Panc1 (cell line): ENCODE results near the gene TSPAN14. TPM values are rescaled to one million over a fixed set of nuclear protein-coding genes. Genes with fewer than 3 reads are reported as not detected.

ENCODE experiments used
- ATAC-seq: fragments of 200-7000 bp; cut with Tn5 transposase; 2 replicates; pipeline ENCODE4 v1.9.1; 2020; ENCODE audit warnings: mild to moderate bottlenecking, moderate library complexity
- BruUV-seq: library from RNA; stranded (reverse); fragments of 400-500 nt; replicated peaks from 2 replicates; lab custom pipeline; 2021; lab: Mats Ljungman, UMichigan
- CTCF ChIA-PET: fragments of 300-600 bp; sonication (Branson Sonifier 250); formaldehyde crosslinking; loops from one replicate; lab custom pipeline; 2022; ENCODE audit warnings: antibody characterized with exemption; lab: Charles Lee
- POLR2A ChIA-PET: fragments of 300-600 bp; sonication (Branson Sonifier 250); formaldehyde crosslinking; loops from one replicate; lab custom pipeline; 2022; ENCODE audit warnings: antibody characterized with exemption; lab: Charles Lee
- DNase-seq: peaks from one replicate; pipeline ENCODE4 v3.0.0-alpha.2; 2010; ENCODE audit warnings: low read depth, low spot score
- H3K27ac ChIP-seq: 2 replicates; pipeline ENCODE4 v1.5.1; 2011; ENCODE audit warnings: mild to moderate bottlenecking, low read length, inconsistent platforms
- H3K27me3 ChIP-seq: fragments of 200-500 bp; sonication (Bioruptor generic); 2 replicates; pipeline ENCODE4 v1.6.0; 2014; ENCODE audit warnings: low read length, inconsistent platforms; ENCODE audit not compliant: control insufficient read depth, insufficient read depth
- H3K36me3 ChIP-seq: fragments of 200-500 bp; sonication (Bioruptor generic); 2 replicates; pipeline ENCODE4 v1.5.1; 2014; ENCODE audit warnings: inconsistent platforms, mild to moderate bottlenecking, low read length, moderate library complexity; ENCODE audit not compliant: control insufficient read depth, insufficient read depth
- H3K4me1 ChIP-seq: 2 replicates; pipeline ENCODE4 v1.5.1; 2011; ENCODE audit warnings: inconsistent platforms, mild to moderate bottlenecking, low read length, moderate library complexity; ENCODE audit not compliant: control insufficient read depth, insufficient read depth
- H3K4me3 ChIP-seq, 2 experiments: 2 replicates each; pipeline ENCODE4 v1.5.1; 2011 to 2012; ENCODE audit warnings: low read depth in 2 of 2, low read length in 2 of 2, mild to moderate bottlenecking in 2 of 2, inconsistent platforms in 1 of 2, moderate library complexity in 1 of 2
- H3K9me3 ChIP-seq: fragments of 200-500 bp; sonication (Bioruptor generic); 2 replicates; pipeline ENCODE4 v1.5.1; 2014; ENCODE audit warnings: low read depth, mild to moderate bottlenecking, inconsistent platforms, low read length, moderate library complexity; ENCODE audit not compliant: control insufficient read depth, insufficient read depth
- CTCF ChIP-seq: fragments of 450-650 bp; IDR thresholded peaks from 2 replicates; pipeline ENCODE4 v1.5.1; 2017; ENCODE audit warnings: mild to moderate bottlenecking
- POLR2AphosphoS5 ChIP-seq: IDR thresholded peaks from 2 replicates; pipeline ENCODE4 v1.6.1; 2012; ENCODE audit warnings: mild to moderate bottlenecking, low read depth, low read length, moderate library complexity
- REST ChIP-seq, 2 experiments: IDR thresholded peaks; 2 replicates each; pipeline ENCODE4 v1.6.1; 2011 to 2012; ENCODE audit warnings: low read depth in 2 of 2, control low read depth in 1 of 2, low read length in 1 of 2, mild to moderate bottlenecking in 1 of 2, moderate library complexity in 1 of 2; ENCODE audit not compliant: insufficient read depth in 1 of 2
- SIN3A ChIP-seq: IDR thresholded peaks from 2 replicates; pipeline ENCODE4 v1.6.1; 2012; ENCODE audit warnings: low read depth, mild to moderate bottlenecking, low read length, moderate library complexity, borderline replicate concordance; ENCODE audit not compliant: insufficient read depth
- TCF7L2 ChIP-seq: IDR thresholded peaks from 2 replicates; pipeline ENCODE4 v1.6.1; 2011; ENCODE audit warnings: mild to moderate bottlenecking, low read depth, low read length, inconsistent platforms
- in situ Hi-C: cut with HindIII; loops from 2 replicates; pipeline ENCODE4 v1.10.0; 2016; ENCODE audit warnings: low sequenced_read_pairs, low pct_unique_long_range_greater_than_20kb
- intact Hi-C: fragments of 100-400 bp; cut with micrococcal nuclease; formaldehyde crosslinking; loops from one replicate; pipeline ENCODE4 v1.10.0; 2022; ENCODE audit not compliant: unreplicated experiment
- total RNA-seq: library from RNA; stranded (reverse); gene quantifications from one replicate; pipeline ENCODE4 v1.2.1, GENCODE V29; 2021; ENCODE audit not compliant: unreplicated experiment

Gene TSPAN14
- total RNA-seq, 1 experiment from 2014 or later: 39.0 TPM

- ChIA-PET POLR2A (interaction anchor here (0.5 to 0.6 kb wide), 2 partner anchors 37 to 53 kb away, joined by 3 to 11 read pairs; no protein-coding TSS in a partner anchor), CTCF (interaction anchor here (0.5 to 1.2 kb wide), 3 partner anchors 30 to 245 kb away, joined by 3 to 6 read pairs (median 3); no protein-coding TSS in a partner anchor)
- DNase-seq (no peak), ATAC-seq (no peak)
- H3K36me3 ChIP-seq: no peaks in the 10 kb centered on the region
- in situ Hi-C loops (no loop called here), intact Hi-C loops (no loop called here)
- no peaks in the 10 kb centered on the region for H3K27me3 ChIP-seq
- H3K9me3 ChIP-seq: peaks cover 3% of the 10 kb centered on the region; the same call in 1 of the 2 replicates
- BruUV-seq: no TSS peak
- TF ChIP-seq POLR2AphosphoS5 (no peak), REST (IDR thresholded peaks at IDR 0.05; ENCODE audit: insufficient read depth in 1 of 2, low read depth in 2 of 2, low read length in 1 of 2) (no peak), TCF7L2 (no peak), SIN3A (no peak), CTCF (no peak)
- no peak overlapping the region for H3K4me3 ChIP-seq
- H3K4me1 ChIP-seq: peaks cover 26% of the 10 kb centered on the region
- no peak overlapping the region for H3K27ac ChIP-seq
Measured at GRCh38 chr10:80501381-80501912, 47.3 kb downstream of the TSPAN14 start.

- peaks cover 26% of the 10 kb centered on the region for H3K4me1 ChIP-seq
- ChIA-PET CTCF (interaction anchor here (0.5 to 1.2 kb wide), 2 partner anchors 31 to 245 kb away, joined by 3 read pairs; no protein-coding TSS in a partner anchor), POLR2A (interaction anchor here (0.5 kb wide), 1 partner anchor 53 kb away, joined by 3 read pairs; no protein-coding TSS in a partner anchor)
- H3K27me3 ChIP-seq: no peaks in the 10 kb centered on the region
- DNase-seq (no peak), ATAC-seq (no peak)
- BruUV-seq: no TSS peak
- H3K27ac ChIP-seq: no peak overlapping the region
- no peaks in the 10 kb centered on the region for H3K36me3 ChIP-seq
- intact Hi-C loops (no loop called here), in situ Hi-C loops (no loop called here)
- H3K4me3 ChIP-seq: no peak overlapping the region
- TF ChIP-seq REST (IDR thresholded peaks at IDR 0.05; ENCODE audit: insufficient read depth in 1 of 2, low read depth in 2 of 2, low read length in 1 of 2): no peak
- no peak for TF ChIP-seq POLR2AphosphoS5
- no peak for TF ChIP-seq TCF7L2
- TF ChIP-seq CTCF: no peak
- TF ChIP-seq SIN3A: no peak
- H3K9me3 ChIP-seq: no peaks in the 10 kb centered on the region; the same call in 1 of the 2 replicates
Measured at GRCh38 chr10:80501913-80502521, 47.9 kb downstream of the TSPAN14 start.
